ENCODE results near the gene ACTN4. TPM values are rescaled to one million over a fixed set of nuclear protein-coding genes. Genes with fewer than 3 reads are reported as not detected.

Gene ACTN4
- total and polyA plus RNA-seq, 2 experiments from 2014 or later, result 68.9 to 427 TPM

- TF ChIP-seq REST (IDR thresholded peaks at IDR 0.05; ENCODE audit: unreplicated experiment), result no peak
- TF ChIP-seq ZNF114 (CRISPR knock-in tag; IDR thresholded peaks at IDR 0.05), result no peak
- no peak for TF ChIP-seq CTCF (conservative IDR thresholded peaks at IDR 0.05; ENCODE audit: low read depth in 2 of 2)
- TF ChIP-seq STAT1 (IDR thresholded peaks at IDR 0.05; ENCODE audit: unreplicated experiment), result no peak
Measured at GRCh38 chr19:38731654-38732301, 84.3 kb downstream of the ACTN4 start (continued).

- peaks cover 15% of the 10 kb centered on the region; the same call in 1 of the 2 replicates for H3F3A ChIP-seq (replicated peaks; ENCODE audit: low read depth)
- no peaks in the 10 kb centered on the region; the same call in 2 of the 3 replicates for H3K9me3 Mint-ChIP-seq
- peaks cover 6% of the 10 kb centered on the region for H3K36me3 ChIP-seq (ENCODE audit: insufficient read depth)
- peaks cover 25% of the 10 kb centered on the region for H3K4me1 Mint-ChIP-seq
- no peak overlapping the region for H3K4me3 ChIP-seq
- peaks cover 47% of the 10 kb centered on the region for H3K27me3 Mint-ChIP-seq (ENCODE audit: insufficient read depth, low read depth, poor library complexity)
- no peaks in the 10 kb centered on the region for H3K79me2 ChIP-seq (replicated peaks; ENCODE audit: insufficient read depth)
- no peak overlapping the region for H3K4me3 Mint-ChIP-seq
- H3K27ac ChIP-seq (ENCODE audit: low read depth), result no peak overlapping the region
- peaks cover 13% of the 10 kb centered on the region for H3K4me1 ChIP-seq (ENCODE audit: insufficient read depth)
- no peak overlapping the region for H3K27ac Mint-ChIP-seq
- H3K4me2 ChIP-seq, result no peak overlapping the region
- ATAC-seq (no peak), DNase-seq (ENCODE audit: low spot score) (no peak)
- H2AFZ ChIP-seq, result no peak overlapping the region
- H4K20me1 ChIP-seq (replicated peaks; ENCODE audit: insufficient read depth), result peaks cover 6% of the 10 kb centered on the region
- H3K36me3 Mint-ChIP-seq (ENCODE audit: low read depth), result peaks cover 33% of the 10 kb centered on the region
- H3K9me2 ChIP-seq (ENCODE audit: insufficient read depth), result no peaks in the 10 kb centered on the region
- H3K27me3 ChIP-seq (ENCODE audit: insufficient read depth), result peaks cover 10% of the 10 kb centered on the region
- TF ChIP-seq REST (IDR thresholded peaks at IDR 0.05; ENCODE audit: unreplicated experiment), result no peak
- TF ChIP-seq POLR2AphosphoS5 (IDR thresholded peaks at IDR 0.05; ENCODE audit: low read depth), result no peak
- TF ChIP-seq EZH2 (IDR thresholded peaks at IDR 0.05; ENCODE audit: low read depth, unreplicated experiment), result no peak
- TF ChIP-seq ZNF331 (CRISPR knock-in tag; IDR thresholded peaks at IDR 0.05; ENCODE audit: low read depth), result no peak
- no peak for TF ChIP-seq STAT1 (IDR thresholded peaks at IDR 0.05; ENCODE audit: unreplicated experiment)
- no peak for TF ChIP-seq ZNF114 (CRISPR knock-in tag; IDR thresholded peaks at IDR 0.05)
- no peak for TF ChIP-seq ETS1 (IDR thresholded peaks at IDR 0.05)
- no peak for TF ChIP-seq NANOG (IDR thresholded peaks at IDR 0.05; ENCODE audit: borderline replicate concordance)
Measured at GRCh38 chr19:38733241-38733492, 85.7 kb downstream of the ACTN4 start.

All from GM23338 (cell line).